MCF 10A (cell line): ENCODE results near the gene CLNK. TPM values are rescaled to one million over a fixed set of nuclear protein-coding genes. Genes with fewer than 3 reads are reported as not detected.
A peak's percentile ranks its signal among the peaks of the same experiment; 100 is the strongest.

Experiments
- BruUV-seq: library from RNA; stranded (reverse); fragments of 400-500 nt; replicated peaks from 2 replicates; lab custom pipeline; 2021; lab: Mats Ljungman, UMichigan
- CTCF ChIA-PET: fragments of 300-600 bp; sonication (Branson Sonifier 250); formaldehyde crosslinking; extraction: SDS; loops from one replicate; lab custom pipeline; 2021; ENCODE audit warnings: antibody characterized with exemption, inconsistent platforms; lab: Yijun Ruan, JAX
- POLR2A ChIA-PET: fragments of 300-600, 350-650 bp; sonication (Branson Sonifier 250); formaldehyde crosslinking; extraction: SDS; loops from one replicate; lab custom pipeline; 2020; ENCODE audit warnings: antibody characterized with exemption, inconsistent platforms; lab: Yijun Ruan, JAX
- DNase-seq: peaks from one replicate; pipeline ENCODE4 v3.0.0-alpha.2; 2018; ENCODE audit not compliant: unreplicated experiment
- H3K27ac Mint-ChIP-seq: one replicate; pipeline ENCODE4 v1.8.0; 2022; ENCODE audit warnings: mild to moderate bottlenecking, low read depth, mixed read lengths; ENCODE audit not compliant: unreplicated experiment
- H3K27me3 Mint-ChIP-seq: one replicate; pipeline ENCODE4 v1.8.0; 2022; ENCODE audit warnings: mixed read lengths; ENCODE audit not compliant: insufficient read depth, unreplicated experiment
- H3K36me3 Mint-ChIP-seq: one replicate; pipeline ENCODE4 v1.8.0; 2022; ENCODE audit warnings: mild to moderate bottlenecking, moderate library complexity, mixed read lengths; ENCODE audit not compliant: insufficient read depth, unreplicated experiment
- H3K4me1 Mint-ChIP-seq: one replicate; pipeline ENCODE4 v1.8.0; 2022; ENCODE audit warnings: mixed read lengths; ENCODE audit not compliant: insufficient read depth, unreplicated experiment
- H3K4me3 Mint-ChIP-seq: one replicate; pipeline ENCODE4 v1.8.0; 2022; ENCODE audit warnings: mild to moderate bottlenecking, moderate library complexity, mixed read lengths; ENCODE audit not compliant: unreplicated experiment
- H3K9me3 Mint-ChIP-seq: one replicate; pipeline ENCODE4 v1.8.0; 2022; ENCODE audit warnings: mixed read lengths; ENCODE audit not compliant: unreplicated experiment
- CTCF ChIP-seq: fragments of 200-600 bp; IDR thresholded peaks from one replicate; pipeline ENCODE4 v1.8.0; 2022; ENCODE audit warnings: antibody characterized with exemption, mild to moderate bottlenecking; ENCODE audit not compliant: unreplicated experiment
- intact Hi-C: fragments of 100-400 bp; cut with micrococcal nuclease; formaldehyde crosslinking; loops from 2 replicates; pipeline ENCODE4 v1.14.1; 2022
- total RNA-seq: library from RNA; stranded (reverse); gene quantifications from 2 replicates; pipeline ENCODE4 v1.2.3, GENCODE V29; 2022

The CLNK gene
- total RNA-seq, 1 experiment from 2014 or later: not detected

- BruUV-seq: no TSS peak
- Mint-ChIP-seq H3K27ac (no peak overlapping the region), H3K4me3 (no peak overlapping the region), H3K27me3 (no peaks in the 10 kb centered on the region), H3K36me3 (no peaks in the 10 kb centered on the region), H3K4me1 (no peaks in the 10 kb centered on the region), H3K9me3 (peaks cover 12% of the 10 kb centered on the region)
- POLR2A ChIA-PET: no interaction called here
- CTCF ChIA-PET: interaction anchor here (1.0 to 1.3 kb wide), 2 partner anchors 10 kb away, joined by 3 to 7 read pairs; no protein-coding TSS in a partner anchor
- no peak for TF ChIP-seq CTCF
- intact Hi-C loops: no loop called here
- no peak for DNase-seq
Observed at GRCh38 chr4:10589321-10589720, 95.2 kb downstream of the CLNK start.

GRCh38 chr4:10587697-10588096, 96.9 kb downstream of the CLNK start:
- no peak overlapping the region for H3K27ac Mint-ChIP-seq
- no peaks in the 10 kb centered on the region for H3K36me3 Mint-ChIP-seq
- H3K9me3 Mint-ChIP-seq: peaks cover 12% of the 10 kb centered on the region
- H3K27me3 Mint-ChIP-seq: no peaks in the 10 kb centered on the region
- POLR2A ChIA-PET: no interaction called here
- no peak for TF ChIP-seq CTCF
- intact Hi-C loops: no loop called here
- CTCF ChIA-PET: no interaction called here
- no peak overlapping the region for H3K4me3 Mint-ChIP-seq
- H3K4me1 Mint-ChIP-seq: no peaks in the 10 kb centered on the region
- no peak for DNase-seq
- BruUV-seq: no TSS peak

GRCh38 chr4:10587296-10587695, 97.3 kb downstream of the CLNK start:
- no peak overlapping the region for H3K4me3 Mint-ChIP-seq
- no peaks in the 10 kb centered on the region for H3K27me3 Mint-ChIP-seq
- no peak overlapping the region for H3K27ac Mint-ChIP-seq
- H3K36me3 Mint-ChIP-seq: no peaks in the 10 kb centered on the region
- CTCF ChIA-PET: interaction anchor here (1.4 kb wide), 1 partner anchor 1134 kb away, joined by 3 read pairs; no protein-coding TSS in a partner anchor
- DNase-seq: no peak
- peaks cover 12% of the 10 kb centered on the region for H3K9me3 Mint-ChIP-seq
- intact Hi-C loops: no loop called here
- no peaks in the 10 kb centered on the region for H3K4me1 Mint-ChIP-seq
- no peak for TF ChIP-seq CTCF
- BruUV-seq: no TSS peak
- POLR2A ChIA-PET: no interaction called here

GRCh38 chr4:10584042-10584441, 100.5 kb downstream of the CLNK start:
- H3K9me3 Mint-ChIP-seq: no peaks in the 10 kb centered on the region
- POLR2A ChIA-PET: interaction anchor here (1.3 kb wide), 1 partner anchor 11 kb away, joined by 3 read pairs; no protein-coding TSS in a partner anchor
- no peak overlapping the region for H3K27ac Mint-ChIP-seq
- H3K4me3 Mint-ChIP-seq: peak overlapping the region; percentile 31
- no peaks in the 10 kb centered on the region for H3K4me1 Mint-ChIP-seq
- H3K36me3 Mint-ChIP-seq: no peaks in the 10 kb centered on the region
- intact Hi-C loops: no loop called here
- H3K27me3 Mint-ChIP-seq: no peaks in the 10 kb centered on the region
- CTCF ChIA-PET: interaction anchor here (1.4 to 2.3 kb wide), 3 partner anchors 12 to 1164 kb away, joined by 4 to 7 read pairs (median 6); no protein-coding TSS in a partner anchor
- BruUV-seq: no TSS peak
- DNase-seq: peak; percentile 56
- no peak for TF ChIP-seq CTCF
